Gastroesophageal sphincter (tissue), 4 donors: ENCODE results near the gene CTNNBL1. TPM values are rescaled to one million over a fixed set of nuclear protein-coding genes. Genes with fewer than 3 reads are reported as not detected.

Experiments
- ATAC-seq: fragments of 150-250 bp; one replicate; pipeline ENCODE4 v1.9.1; 2016; ENCODE audit warnings: mild to moderate bottlenecking, moderate library complexity
- H3K27ac ChIP-seq, 4 donors: fragments of 200-600 bp; sonication (generic) in 3 of 4; 1 replicate in 3 of 4; 2 replicates in 1 of 4; pipeline ENCODE4 v1.5.1; 2016 to 2019
- H3K27me3 ChIP-seq: fragments of 200-600 bp; sonication (generic); one replicate; pipeline ENCODE4 v1.5.1; 2019
- H3K36me3 ChIP-seq, 2 donors: fragments of 200-600 bp; sonication (generic); one replicate each; pipeline ENCODE4 v1.5.1; 2019; ENCODE audit warnings: control low read depth in 1 of 2
- H3K4me1 ChIP-seq, 3 donors: fragments of 200-600 bp; sonication (generic); 1 replicate in 2 of 3; 2 replicates in 1 of 3; pipeline ENCODE4 v1.5.1; 2016 to 2019; ENCODE audit warnings: control low read depth in 2 of 3
- H3K4me3 ChIP-seq, 2 donors: fragments of 200-600 bp; sonication (generic); one replicate each; pipeline ENCODE4 v1.5.1; 2019; ENCODE audit warnings: mild to moderate bottlenecking in 1 of 2, moderate library complexity in 1 of 2
- H3K9me3 ChIP-seq, 3 donors: fragments of 200-600 bp; sonication (generic); one replicate each; pipeline ENCODE4 v1.5.1; 2017 to 2019; ENCODE audit warnings: control low read depth in 2 of 3
- CTCF ChIP-seq, 4 experiments: fragments of 200-600 bp in 2 of 4; fragments of 450-650 bp in 2 of 4; sonication (generic) in 1 of 4; IDR thresholded peaks; one replicate each; pipeline ENCODE4 v1.5.1; 2017 to 2019; ENCODE audit warnings: antibody characterized with exemption in 4 of 4, mild to moderate bottlenecking in 2 of 4, moderate library complexity in 2 of 4
- EP300 ChIP-seq: sonication (generic); formaldehyde crosslinking; IDR thresholded peaks from one replicate; pipeline ENCODE4 v1.6.1; 2017; ENCODE audit warnings: antibody characterized with exemption, mild to moderate bottlenecking
- POLR2A ChIP-seq, 2 donors: fragments of 450-650 bp; IDR thresholded peaks; one replicate each; pipeline ENCODE4 v1.6.1; 2017; ENCODE audit warnings: antibody characterized with exemption in 2 of 2, mild to moderate bottlenecking in 2 of 2, moderate library complexity in 1 of 2
- POLR2AphosphoS5 ChIP-seq: sonication (generic); formaldehyde crosslinking; IDR thresholded peaks from one replicate; pipeline ENCODE4 v1.6.1; 2017; ENCODE audit warnings: antibody characterized with exemption
- WGBS, 2 donors: methylation state at CpG; one replicate each; pipeline ENCODE4 v1.1.5; 2018; ENCODE audit warnings: low coverage in 1 of 2; 5-methylcytosine and 5-hydroxymethylcytosine counted together
- total RNA-seq, 4 donors: library from RNA; depleted of rRNA; stranded (reverse); fragments of >200 nt; gene quantifications; one replicate each; pipeline ENCODE4 v1.1.0, GENCODE V29; 2016

CTNNBL1 gene
- total RNA-seq, 4 donors from 2014 or later: 43.8 to 58.4 (median 47.1) TPM

GRCh38 chr20:37904008-37904642, 210.3 kb downstream of the CTNNBL1 start:
- ATAC-seq: no peak
- no peaks in the 10 kb centered on the region for H3K9me3 ChIP-seq
- H3K36me3 ChIP-seq: no peaks in the 10 kb centered on the region
- H3K27ac ChIP-seq: no peak overlapping the region
- TF ChIP-seq POLR2AphosphoS5: no peak
- TF ChIP-seq POLR2A (IDR thresholded peaks at IDR 0.05): no peak
- no peak for TF ChIP-seq CTCF (IDR thresholded peaks at IDR 0.05)
- TF ChIP-seq EP300: no peak
- H3K4me1 ChIP-seq: peaks cover 0 to 58% (median 17%) of the 10 kb centered on the region in 3 donors
- H3K27me3 ChIP-seq: peaks cover 71% of the 10 kb centered on the region
- no peak overlapping the region for H3K4me3 ChIP-seq
- 67 to 80% methylated on average over 1 to 5 of the region's 12 CpGs for WGBS, 2 donors

GRCh38 chr20:37904845-37905373, 211.1 kb downstream of the CTNNBL1 start:
- Histone ChIP-seq H3K9me3 (no peaks in the 10 kb centered on the region), H3K4me3 (no peak overlapping the region), H3K4me1 (peaks cover 0 to 57% (median 17%) of the 10 kb centered on the region in 3 donors), H3K36me3 (no peaks in the 10 kb centered on the region), H3K27me3 (peaks cover 72% of the 10 kb centered on the region), H3K27ac (peak overlapping the region in 1 of 4 donors; percentile 8)
- WGBS, 2 donors: 63 to 67% methylated on average over 2 to 5 of the region's 8 CpGs
- TF ChIP-seq POLR2A (IDR thresholded peaks at IDR 0.05): no peak
- no peak for TF ChIP-seq CTCF (IDR thresholded peaks at IDR 0.05)
- TF ChIP-seq EP300: no peak
- TF ChIP-seq POLR2AphosphoS5: no peak
- ATAC-seq: no peak

- Histone ChIP-seq H3K36me3 (no peaks in the 10 kb centered on the region), H3K27me3 (peaks cover 72% of the 10 kb centered on the region), H3K27ac (no peak overlapping the region), H3K4me3 (no peak overlapping the region), H3K9me3 (no peaks in the 10 kb centered on the region), H3K4me1 (peaks cover 0 to 57% (median 17%) of the 10 kb centered on the region in 3 donors)
- no peak for ATAC-seq
- no peak for TF ChIP-seq POLR2AphosphoS5
- no peak for TF ChIP-seq POLR2A (IDR thresholded peaks at IDR 0.05)
- no peak for TF ChIP-seq CTCF (IDR thresholded peaks at IDR 0.05)
- no peak for TF ChIP-seq EP300
- WGBS, 2 donors: 57 to 65% methylated on average over 5 to 8 of the region's 16 CpGs
These were observed 212.1 kb downstream of the CTNNBL1 start for GRCh38 chr20:37905671-37906613.

- H3K36me3 ChIP-seq: no peaks in the 10 kb centered on the region
- peaks cover 0 to 59% (median 14%) of the 10 kb centered on the region in 3 donors for H3K4me1 ChIP-seq
- TF ChIP-seq POLR2A (IDR thresholded peaks at IDR 0.05): no peak
- no peak for TF ChIP-seq CTCF (IDR thresholded peaks at IDR 0.05)
- no peak for TF ChIP-seq EP300
- no peak for TF ChIP-seq POLR2AphosphoS5
- no peaks in the 10 kb centered on the region for H3K9me3 ChIP-seq
- H3K27ac ChIP-seq: peak overlapping the region in 2 of 4 donors; percentile 47 to 69
- no peak for ATAC-seq
- 81% methylated on average over 2 of the region's 3 CpGs; no CpG with 5 or more reads in 1 of the 2 donors for WGBS, 2 donors
- H3K4me3 ChIP-seq: no peak overlapping the region
- peaks cover 72% of the 10 kb centered on the region for H3K27me3 ChIP-seq
These were observed 213.5 kb downstream of the CTNNBL1 start for GRCh38 chr20:37907330-37907676.
